UCSD-AML1 (cell line): ENCODE data around the gene VSX2.

Experiments used
- DNase-seq: peaks from one replicate; lab custom pipeline; 2025; ENCODE audit not compliant: unreplicated experiment; lab: John Stamatoyannopoulos, UW

The VSX2 gene

GRCh38 chr14:74238974-74239847 lies at the start of gene VSX2:
Gene VSX2, plus strand, starts transcription at chr14:74239449. Its CDS starts 113 bp downstream, at chr14:74239562.
- DNase-seq, result no peak

DNA sequence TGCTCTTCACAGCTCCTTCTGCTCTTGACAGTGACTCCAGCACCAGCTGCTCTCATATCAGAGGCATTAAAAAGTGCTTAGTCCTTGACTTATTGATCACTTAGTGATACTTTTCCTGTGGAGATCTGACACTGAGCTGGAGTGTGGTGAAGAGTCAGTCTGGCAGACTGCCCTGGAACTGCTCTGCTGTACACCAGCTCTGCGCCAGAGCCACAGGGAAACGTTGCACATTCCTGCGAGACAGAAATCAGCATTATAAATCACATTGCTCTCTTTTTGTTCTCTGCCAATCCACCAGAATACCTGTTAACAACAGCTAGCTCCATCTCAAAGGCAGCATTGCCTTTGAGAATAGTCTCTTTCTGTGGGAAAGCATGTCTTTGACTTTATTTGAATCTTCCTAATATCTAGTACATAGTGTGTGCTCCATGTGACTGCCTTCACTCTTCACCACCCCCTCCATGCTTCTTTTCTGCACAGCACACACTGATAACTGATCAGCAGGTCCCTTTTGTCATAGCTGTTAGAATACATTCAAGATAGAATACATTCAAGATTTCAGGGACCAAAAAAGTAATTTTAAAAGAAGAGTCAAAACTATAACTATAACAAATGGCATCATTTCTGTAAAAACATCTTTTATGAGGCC lies 48.2 kb upstream of the VSX2 start:
- DNase-seq, result no peak

DNA sequence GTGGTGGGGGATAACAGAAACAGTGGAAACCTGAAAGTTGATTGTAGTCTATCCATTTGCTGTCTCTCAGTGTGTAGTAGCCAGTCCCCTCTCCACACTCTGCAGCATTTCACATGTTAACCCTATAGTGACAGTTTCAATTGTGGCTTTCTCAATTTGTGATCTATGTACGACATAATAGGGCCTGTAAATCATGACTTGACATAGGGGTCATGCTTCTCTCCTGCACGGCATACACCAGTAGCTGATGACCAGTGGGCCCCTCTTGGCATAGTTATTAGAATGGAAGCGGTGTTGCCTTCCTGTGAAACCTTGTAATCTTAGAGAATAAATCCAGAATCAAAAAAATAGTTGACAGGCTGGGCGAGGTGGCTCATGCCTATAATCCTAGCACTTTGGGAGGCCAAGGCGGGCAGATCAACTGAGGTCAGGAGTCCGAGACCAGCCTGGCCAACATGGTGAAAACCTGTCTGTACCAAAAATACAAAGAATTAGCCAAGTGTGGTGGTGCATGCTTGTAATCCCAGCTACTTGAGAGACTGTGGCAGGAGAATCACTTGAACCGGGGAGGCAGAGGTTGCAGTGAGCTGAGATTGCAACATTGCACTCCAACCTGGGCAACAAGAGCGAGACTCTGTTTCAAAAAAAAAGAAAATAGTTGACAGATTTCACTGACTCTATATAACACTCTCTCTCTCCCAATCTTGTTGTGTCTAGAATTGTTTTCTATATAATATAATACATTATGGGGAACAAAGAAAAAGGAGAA lies 44.6 kb upstream of the VSX2 start:
- DNase-seq, result no peak

- DNase-seq, result no peak
Observed at GRCh38 chr14:74195623-74196022, 43.6 kb upstream of the VSX2 start.

GRCh38 chr14:74198441-74199234 lies 40.6 kb upstream of the VSX2 start:
- DNase-seq, result no peak

DNA sequence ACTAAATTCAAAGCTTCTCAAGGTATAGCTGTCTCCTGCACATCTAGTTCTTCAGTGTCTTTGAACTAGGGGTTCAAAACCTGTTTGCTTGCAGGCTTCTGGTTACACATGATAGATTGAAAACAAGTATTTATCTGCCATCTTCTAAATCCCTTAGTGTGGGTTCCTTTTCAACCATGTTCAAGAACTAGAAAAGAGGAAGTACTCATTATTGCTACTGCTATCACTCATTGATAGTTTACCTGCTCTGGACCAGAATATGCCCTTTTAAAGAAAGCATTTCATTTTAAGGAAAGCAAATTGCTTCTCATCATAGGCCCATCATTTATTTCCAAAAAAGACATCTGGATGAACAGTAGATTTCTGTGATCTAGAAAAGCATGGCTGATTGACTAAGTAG lies 37.1 kb upstream of the VSX2 start:
- DNase-seq, result no peak

DNA sequence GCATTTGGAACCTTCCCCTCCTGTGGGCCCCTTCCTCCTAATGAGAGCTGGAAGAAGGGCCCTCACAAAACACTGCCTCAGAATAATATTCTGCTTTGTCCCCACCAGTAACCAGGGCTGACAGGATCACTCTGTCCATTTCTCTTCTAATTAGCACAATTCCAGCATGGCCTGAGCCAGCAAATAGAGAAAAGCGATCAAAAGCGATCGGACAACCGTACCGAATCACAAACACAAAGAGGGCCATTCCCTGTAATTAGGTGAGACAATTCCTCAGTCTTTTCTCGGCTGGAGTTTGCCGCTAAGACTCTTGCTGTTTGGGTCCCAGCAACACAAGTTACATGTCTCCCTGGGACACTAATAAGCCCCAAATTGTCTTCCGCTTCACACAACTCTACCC lies 35.6 kb upstream of the VSX2 start:
- DNase-seq, result no peak

DNA sequence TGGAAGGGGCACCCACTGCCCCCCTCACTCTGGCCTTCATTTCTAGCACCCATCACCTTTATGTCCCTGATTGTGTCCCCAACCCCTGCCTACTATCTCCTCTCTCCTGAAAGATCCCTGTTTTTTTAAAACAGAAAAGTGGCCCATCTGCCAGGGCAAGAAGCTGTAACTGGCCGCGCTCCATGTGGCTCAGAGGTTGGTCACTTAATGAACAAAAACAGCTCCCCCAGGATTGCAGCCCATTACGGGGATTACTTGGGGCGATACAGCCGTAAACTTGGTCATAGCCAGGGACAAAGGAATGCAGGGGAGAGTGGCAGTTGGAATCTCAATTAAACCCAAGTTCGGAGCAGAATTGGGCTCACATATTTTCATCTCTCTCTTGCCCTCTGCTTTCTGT lies 34.8 kb upstream of the VSX2 start:
- no peak for DNase-seq

- DNase-seq, result no peak
Observed at GRCh38 chr14:74205882-74206281, 33.4 kb upstream of the VSX2 start.

GRCh38 chr14:74207943-74208342 lies 31.3 kb upstream of the VSX2 start:
- no peak for DNase-seq

DNA sequence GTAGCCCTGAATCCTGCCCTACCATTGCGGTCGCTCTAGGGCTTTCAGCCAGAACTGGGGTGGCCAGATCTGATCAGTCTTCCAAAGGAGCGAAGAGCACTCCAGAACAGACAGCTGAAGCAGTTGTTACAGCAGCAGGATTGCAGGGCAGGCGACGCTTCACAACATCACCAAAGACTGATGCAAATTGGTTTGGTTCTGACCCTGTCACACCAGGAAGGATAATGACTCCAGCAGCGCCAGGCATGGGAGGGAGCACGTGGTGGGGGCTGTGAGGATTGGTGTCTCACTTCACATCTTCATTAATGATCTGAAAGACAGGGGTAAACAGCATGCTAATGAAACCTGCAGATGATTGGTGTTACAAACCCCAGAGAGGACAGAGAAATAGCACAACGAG lies 30.6 kb upstream of the VSX2 start:
- no peak for DNase-seq

GRCh38 chr14:74211945-74212580 lies 27.2 kb upstream of the VSX2 start:
- DNase-seq, result no peak

- DNase-seq, result no peak
Observed at GRCh38 chr14:74213907-74214803, 25.1 kb upstream of the VSX2 start.

DNA sequence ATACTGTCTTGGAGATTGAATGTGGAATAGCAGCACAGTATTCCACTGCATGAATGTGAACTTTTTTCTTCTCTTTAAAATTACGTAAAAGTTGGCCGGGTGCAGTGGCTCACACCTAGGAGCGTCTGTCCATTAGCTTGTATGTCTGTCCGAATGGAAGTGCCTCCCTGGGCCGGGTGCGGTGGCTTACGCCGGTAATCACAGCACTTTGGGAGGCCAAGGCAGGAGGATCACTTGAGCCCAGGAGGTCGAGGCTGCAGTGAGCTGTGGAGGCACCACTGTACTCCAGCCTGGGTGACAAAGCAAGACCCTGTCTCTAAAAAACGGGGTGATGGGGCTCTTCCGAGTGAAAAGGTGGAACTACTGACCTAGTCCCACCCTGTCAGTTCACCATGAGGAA lies 22.6 kb upstream of the VSX2 start:
- DNase-seq, result no peak

DNA sequence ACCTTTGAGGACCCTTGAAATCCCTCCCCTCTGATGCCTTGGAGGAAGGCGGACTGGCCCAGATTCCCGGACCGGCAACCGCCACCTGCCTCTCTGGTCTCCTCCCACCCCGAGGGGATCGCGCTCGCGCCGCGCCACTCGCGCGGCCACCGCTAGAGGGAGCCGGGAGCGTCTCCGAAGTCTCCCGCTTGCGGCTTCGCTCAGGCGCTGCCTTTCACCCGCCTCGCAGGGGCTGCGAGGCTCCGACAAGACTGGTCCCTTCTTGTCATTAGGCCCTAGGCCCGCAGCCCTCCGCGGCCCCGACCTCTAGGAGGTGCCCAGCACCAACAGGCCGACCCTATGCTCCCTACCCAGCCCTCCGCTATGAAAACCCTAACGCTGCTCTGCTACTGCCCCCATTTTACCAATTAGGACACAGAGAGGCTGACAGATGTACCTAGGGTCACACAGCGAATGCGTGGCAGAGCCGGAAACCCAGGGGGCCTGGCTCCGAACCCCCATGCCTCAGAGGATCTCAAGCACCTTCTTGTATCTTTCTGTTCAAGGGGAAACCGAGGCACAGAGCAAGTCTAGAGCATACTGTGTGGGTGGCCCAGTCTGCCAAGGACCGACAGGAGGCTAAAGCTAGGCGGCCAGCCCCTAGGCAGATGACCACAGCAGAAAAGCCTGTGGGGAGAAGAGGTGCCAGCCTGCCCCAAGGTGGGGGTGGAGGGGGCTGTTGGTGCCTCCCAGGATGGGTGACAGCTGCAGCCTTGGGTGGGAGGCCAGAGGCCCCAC lies 21.4 kb upstream of the VSX2 start:
- DNase-seq, result peak; percentile 73

DNA sequence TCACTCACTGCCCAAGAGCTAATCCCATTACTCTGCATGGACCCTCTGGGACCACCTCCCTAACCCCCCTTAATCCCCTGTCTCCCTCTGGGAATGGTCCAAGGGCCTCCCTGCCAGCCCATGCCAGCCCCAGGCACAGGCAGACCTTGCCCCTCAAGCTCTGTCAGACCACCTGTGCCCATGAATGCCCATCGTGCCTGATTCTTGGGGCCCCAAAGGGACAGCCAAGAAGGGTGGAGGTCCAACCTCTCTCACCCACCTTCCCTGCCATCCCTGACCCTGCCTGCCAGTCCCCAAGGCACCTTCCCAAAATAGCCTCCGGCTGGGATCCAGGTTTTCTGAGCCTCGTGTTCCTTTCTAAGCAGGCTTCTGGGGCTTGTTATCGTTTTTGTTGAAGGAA lies 20.8 kb upstream of the VSX2 start:
- DNase-seq, result no peak

- DNase-seq, result no peak
Observed at GRCh38 chr14:74219277-74220205, 19.7 kb upstream of the VSX2 start.

DNA sequence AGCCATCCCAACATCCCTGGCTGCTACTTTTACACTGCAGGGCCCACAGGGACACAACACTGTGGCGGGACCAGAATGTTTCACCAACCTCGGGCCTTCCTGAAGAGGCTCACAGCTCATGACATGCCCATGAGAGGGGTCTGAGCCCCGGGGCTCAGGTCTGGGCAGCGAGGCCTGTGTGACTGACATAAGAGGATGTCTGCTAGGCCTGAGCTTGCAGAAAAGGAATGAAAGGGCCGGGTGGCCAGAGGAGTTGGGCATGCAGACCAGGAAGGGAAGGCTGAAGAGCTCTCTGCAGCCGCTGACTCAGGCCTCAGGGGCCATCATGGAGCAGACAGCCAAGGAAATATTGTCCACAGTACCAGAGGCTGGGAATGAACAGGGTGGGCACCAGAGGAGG lies 18.3 kb upstream of the VSX2 start:
- DNase-seq, result no peak
